ENCODE data around the gene SLC35E1. TPM values are rescaled to one million over a fixed set of nuclear protein-coding genes. Genes with fewer than 3 reads are reported as not detected.

Gene SLC35E1
- polyA plus RNA-seq, 1 donor (not counting 4 experiments of a cell fraction or from before 2014, with no cell fraction given), result 30.3 TPM

DNA sequence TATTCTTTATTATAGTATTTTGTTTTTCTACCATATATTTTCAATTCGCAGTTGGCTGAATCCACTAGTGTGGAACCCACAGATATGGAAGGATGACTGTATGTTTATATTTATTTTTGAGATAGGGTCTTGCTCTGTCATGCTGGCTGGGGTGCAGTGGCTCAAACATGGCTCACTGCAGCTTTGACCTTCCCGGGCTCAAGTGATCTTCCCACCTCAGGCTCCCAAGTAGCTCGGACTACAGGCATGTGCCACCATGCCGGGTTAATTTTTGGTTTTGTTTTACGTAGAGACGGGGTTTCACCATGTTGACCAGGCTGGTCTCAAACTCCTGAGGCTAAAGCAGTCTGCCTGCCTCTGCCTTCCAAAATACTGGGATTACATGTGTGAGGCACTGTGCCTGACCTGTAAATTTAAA, 9.6 kb downstream of the SLC35E1 start:
- peaks cover 29 to 54% of the 10 kb centered on the region in 2 experiments for H3K36me3 ChIP-seq (ENCODE audit: control insufficient read depth in 2 of 2, extremely low read depth in 1 of 2, insufficient read depth in 2 of 2, low read length in 2 of 2)
- DNase-seq (ENCODE audit: low read depth, low spot score) (no peak), FAIRE-seq (no peak)
- H3K4me2 ChIP-seq (ENCODE audit: control insufficient read depth, extremely low read depth, insufficient read depth, low read depth, low read length), result no peak overlapping the region
- TF ChIP-seq EZH2 (IDR thresholded peaks at IDR 0.05; ENCODE audit: low read length), result no peak
- dilution Hi-C loops (cut with MboI; ENCODE audit: extremely low pct_ligation_motif_present, low sequenced_read_pairs), result no loop called here
- no peak overlapping the region for H3K27ac ChIP-seq (ENCODE audit: control insufficient read depth, insufficient read depth, low read length)
- H2AFZ ChIP-seq (ENCODE audit: control insufficient read depth, low read length), result no peak overlapping the region
- H3K79me2 ChIP-seq (ENCODE audit: control insufficient read depth, insufficient read depth, low read length), result peaks cover 8% of the 10 kb centered on the region
- H3K4me3 ChIP-seq (ENCODE audit: control insufficient read depth in 2 of 3, extremely low read depth in 1 of 3, insufficient read depth in 2 of 3, low read depth in 1 of 3, low read length in 3 of 3), result no peak overlapping the region
- no peaks in the 10 kb centered on the region for H3K27me3 ChIP-seq (ENCODE audit: control insufficient read depth, extremely low read depth, insufficient read depth, low read length)
- no peaks in the 10 kb centered on the region for H3K9me3 ChIP-seq (ENCODE audit: control insufficient read depth, low read depth, low read length)
- no peaks in the 10 kb centered on the region for H3K9me1 ChIP-seq (ENCODE audit: control insufficient read depth, extremely low read depth, insufficient read depth, low read length)
- no peaks in the 10 kb centered on the region for H4K20me1 ChIP-seq (ENCODE audit: control insufficient read depth, extremely low read depth, insufficient read depth, low read length)
- no peak overlapping the region for H3K9ac ChIP-seq (ENCODE audit: control insufficient read depth, extremely low read depth, insufficient read depth, low read length)
- H3K4me1 ChIP-seq (ENCODE audit: control insufficient read depth, extremely low read depth, insufficient read depth, low read length), result no peaks in the 10 kb centered on the region

DNA sequence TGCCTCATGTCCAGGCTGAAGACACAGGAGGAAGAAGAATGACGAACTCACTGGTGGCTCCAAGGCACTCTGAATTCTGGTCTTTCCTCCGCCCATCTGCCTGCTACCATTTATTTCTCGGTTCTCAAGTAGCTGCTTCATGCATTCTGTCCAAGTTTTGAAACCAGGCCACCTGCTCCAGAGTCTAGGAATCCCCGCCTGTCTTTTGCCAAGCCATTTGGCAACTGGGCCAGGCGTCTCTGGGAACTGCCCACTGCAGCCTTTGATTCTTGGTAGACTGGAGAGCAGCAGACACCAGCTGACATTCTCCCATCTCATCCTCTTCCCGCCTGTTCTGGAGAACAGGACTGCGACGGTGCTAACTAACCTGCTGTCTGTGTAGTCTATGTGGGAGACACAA, 10.8 kb downstream of the SLC35E1 start:
- Histone ChIP-seq H2AFZ (ENCODE audit: control insufficient read depth, low read length) (no peak overlapping the region), H3K36me3 (ENCODE audit: control insufficient read depth in 2 of 2, extremely low read depth in 1 of 2, insufficient read depth in 2 of 2, low read length in 2 of 2) (peaks cover 27 to 51% of the 10 kb centered on the region in 2 experiments), H4K20me1 (ENCODE audit: control insufficient read depth, extremely low read depth, insufficient read depth, low read length) (no peaks in the 10 kb centered on the region), H3K79me2 (ENCODE audit: control insufficient read depth, insufficient read depth, low read length) (peaks cover 7% of the 10 kb centered on the region), H3K27me3 (ENCODE audit: control insufficient read depth, extremely low read depth, insufficient read depth, low read length) (no peaks in the 10 kb centered on the region), H3K9ac (ENCODE audit: control insufficient read depth, extremely low read depth, insufficient read depth, low read length) (no peak overlapping the region), H3K27ac (ENCODE audit: control insufficient read depth, insufficient read depth, low read length) (no peak overlapping the region), H3K9me1 (ENCODE audit: control insufficient read depth, extremely low read depth, insufficient read depth, low read length) (peaks cover 2% of the 10 kb centered on the region), H3K4me2 (ENCODE audit: control insufficient read depth, extremely low read depth, insufficient read depth, low read depth, low read length) (no peak overlapping the region), H3K4me1 (ENCODE audit: control insufficient read depth, extremely low read depth, insufficient read depth, low read length) (no peaks in the 10 kb centered on the region), H3K4me3 (ENCODE audit: control insufficient read depth in 2 of 3, extremely low read depth in 1 of 3, insufficient read depth in 2 of 3, low read depth in 1 of 3, low read length in 3 of 3) (no peak overlapping the region), H3K9me3 (ENCODE audit: control insufficient read depth, low read depth, low read length) (no peaks in the 10 kb centered on the region)
- dilution Hi-C loops (cut with MboI; ENCODE audit: extremely low pct_ligation_motif_present, low sequenced_read_pairs), result no loop called here
- no peak for TF ChIP-seq EZH2 (IDR thresholded peaks at IDR 0.05; ENCODE audit: low read length)
- TF ChIP-seq, protein P1, sequence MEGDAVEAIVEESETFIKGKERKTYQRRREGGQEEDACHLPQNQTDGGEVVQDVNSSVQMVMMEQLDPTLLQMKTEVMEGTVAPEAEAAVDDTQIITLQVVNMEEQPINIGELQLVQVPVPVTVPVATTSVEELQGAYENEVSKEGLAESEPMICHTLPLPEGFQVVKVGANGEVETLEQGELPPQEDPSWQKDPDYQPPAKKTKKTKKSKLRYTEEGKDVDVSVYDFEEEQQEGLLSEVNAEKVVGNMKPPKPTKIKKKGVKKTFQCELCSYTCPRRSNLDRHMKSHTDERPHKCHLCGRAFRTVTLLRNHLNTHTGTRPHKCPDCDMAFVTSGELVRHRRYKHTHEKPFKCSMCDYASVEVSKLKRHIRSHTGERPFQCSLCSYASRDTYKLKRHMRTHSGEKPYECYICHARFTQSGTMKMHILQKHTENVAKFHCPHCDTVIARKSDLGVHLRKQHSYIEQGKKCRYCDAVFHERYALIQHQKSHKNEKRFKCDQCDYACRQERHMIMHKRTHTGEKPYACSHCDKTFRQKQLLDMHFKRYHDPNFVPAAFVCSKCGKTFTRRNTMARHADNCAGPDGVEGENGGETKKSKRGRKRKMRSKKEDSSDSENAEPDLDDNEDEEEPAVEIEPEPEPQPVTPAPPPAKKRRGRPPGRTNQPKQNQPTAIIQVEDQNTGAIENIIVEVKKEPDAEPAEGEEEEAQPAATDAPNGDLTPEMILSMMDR (optimal IDR thresholded peaks at IDR 0.05 in 1 of 3, IDR thresholded peaks at IDR 0.05 in 1 of 3, conservative IDR thresholded peaks at IDR 0.05 in 1 of 3; ENCODE audit: extremely low read depth in 1 of 3, insufficient read depth in 2 of 3, low read length in 3 of 3), result no peak
- DNase-seq (ENCODE audit: low read depth, low spot score), result no peak
- FAIRE-seq, result no peak

DNA sequence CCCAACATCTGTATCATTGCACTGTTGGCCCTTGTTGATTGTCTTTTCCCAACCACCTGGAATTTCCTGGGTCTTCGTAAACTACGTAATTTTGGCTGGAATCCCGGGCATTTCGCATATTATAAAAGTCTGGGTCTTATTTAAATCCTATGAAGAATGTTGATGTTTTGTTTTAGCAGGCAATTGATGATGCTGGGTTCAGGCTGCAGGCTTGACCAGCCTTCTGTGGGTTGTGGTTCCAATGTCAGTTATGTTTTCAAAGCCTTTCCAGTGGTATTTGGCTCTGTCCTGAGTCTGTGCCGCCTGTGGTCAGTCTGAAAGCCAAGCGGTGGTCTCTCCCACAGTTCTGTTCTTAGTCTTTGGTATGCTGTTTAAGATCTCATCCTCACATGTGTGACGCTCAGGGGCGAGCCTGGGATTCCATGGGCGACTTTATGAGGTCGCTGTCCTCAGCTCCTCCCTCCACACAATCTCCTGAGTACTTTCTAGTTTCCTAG, 12.4 kb downstream of the SLC35E1 start:
- FAIRE-seq, result no peak
- H3K4me3 ChIP-seq (ENCODE audit: control insufficient read depth in 2 of 3, extremely low read depth in 1 of 3, insufficient read depth in 2 of 3, low read depth in 1 of 3, low read length in 3 of 3), result no peak overlapping the region
- H3K79me2 ChIP-seq (ENCODE audit: control insufficient read depth, insufficient read depth, low read length), result peaks cover 5% of the 10 kb centered on the region
- H3K27me3 ChIP-seq (ENCODE audit: control insufficient read depth, extremely low read depth, insufficient read depth, low read length), result no peaks in the 10 kb centered on the region
- peaks cover 23 to 56% of the 10 kb centered on the region in 2 experiments for H3K36me3 ChIP-seq (ENCODE audit: control insufficient read depth in 2 of 2, extremely low read depth in 1 of 2, insufficient read depth in 2 of 2, low read length in 2 of 2)
- H3K9me1 ChIP-seq (ENCODE audit: control insufficient read depth, extremely low read depth, insufficient read depth, low read length), result peaks cover 2% of the 10 kb centered on the region
- dilution Hi-C loops (cut with MboI; ENCODE audit: extremely low pct_ligation_motif_present, low sequenced_read_pairs), result no loop called here
- DNase-seq (ENCODE audit: low read depth, low spot score), result no peak
- H3K9ac ChIP-seq (ENCODE audit: control insufficient read depth, extremely low read depth, insufficient read depth, low read length), result no peak overlapping the region
- TF ChIP-seq, protein P1 (optimal IDR thresholded peaks at IDR 0.05 in 1 of 3, IDR thresholded peaks at IDR 0.05 in 1 of 3, conservative IDR thresholded peaks at IDR 0.05 in 1 of 3; ENCODE audit: extremely low read depth in 1 of 3, insufficient read depth in 2 of 3, low read length in 3 of 3), result no peak
- no peak for TF ChIP-seq EZH2 (IDR thresholded peaks at IDR 0.05; ENCODE audit: low read length)
- no peak overlapping the region for H3K27ac ChIP-seq (ENCODE audit: control insufficient read depth, insufficient read depth, low read length)
- no peaks in the 10 kb centered on the region for H3K4me1 ChIP-seq (ENCODE audit: control insufficient read depth, extremely low read depth, insufficient read depth, low read length)
- no peak overlapping the region for H2AFZ ChIP-seq (ENCODE audit: control insufficient read depth, low read length)
- no peak overlapping the region for H3K4me2 ChIP-seq (ENCODE audit: control insufficient read depth, extremely low read depth, insufficient read depth, low read depth, low read length)
- no peaks in the 10 kb centered on the region for H4K20me1 ChIP-seq (ENCODE audit: control insufficient read depth, extremely low read depth, insufficient read depth, low read length)
- H3K9me3 ChIP-seq (ENCODE audit: control insufficient read depth, low read depth, low read length), result no peaks in the 10 kb centered on the region

Data from keratinocyte (primary cell).